ENCODE measurements around the gene SDC3.

GRCh38 chr1:30857964-30858363 lies 50.6 kb downstream of the SDC3 start:
- TF ChIP-seq CTCF (IDR thresholded peaks at IDR 0.05) (no peak), POLR2A (IDR thresholded peaks at IDR 0.05) (no peak)

Measured in heart left ventricle (tissue), 13 donors.